ENCODE measurements around the gene AKR1A1. TPM values are rescaled to one million over a fixed set of nuclear protein-coding genes. Genes with fewer than 3 reads are reported as not detected.

Gene AKR1A1
- total RNA-seq, 1 donor from 2014 or later, result 154 TPM

GRCh38 chr1:45615885-45616284 lies 65.3 kb downstream of the AKR1A1 start:
- H3K4me1 Mint-ChIP-seq (ENCODE audit: low read depth), result no peaks in the 10 kb centered on the region
- H3K4me3 Mint-ChIP-seq (ENCODE audit: unreplicated experiment), result no peak overlapping the region
- H3K36me3 Mint-ChIP-seq (ENCODE audit: low read depth), result peaks cover 17% of the 10 kb centered on the region
- no peak for DNase-seq (ENCODE audit: low spot score)
- H3K9me3 Mint-ChIP-seq (ENCODE audit: low read depth), result no peaks in the 10 kb centered on the region
- no peak for TF ChIP-seq CTCF (IDR thresholded peaks at IDR 0.05)
- no peaks in the 10 kb centered on the region for H3K27me3 Mint-ChIP-seq (ENCODE audit: low read depth)
- H3K27ac Mint-ChIP-seq (ENCODE audit: unreplicated experiment), result no peak overlapping the region

- Mint-ChIP-seq H3K27me3 (ENCODE audit: low read depth) (no peaks in the 10 kb centered on the region), H3K27ac (ENCODE audit: unreplicated experiment) (no peak overlapping the region), H3K4me3 (ENCODE audit: unreplicated experiment) (no peak overlapping the region), H3K36me3 (ENCODE audit: low read depth) (peaks cover 17% of the 10 kb centered on the region), H3K9me3 (ENCODE audit: low read depth) (no peaks in the 10 kb centered on the region), H3K4me1 (ENCODE audit: low read depth) (no peaks in the 10 kb centered on the region)
- TF ChIP-seq CTCF (IDR thresholded peaks at IDR 0.05), result no peak
- no peak for DNase-seq (ENCODE audit: low spot score)
Measured at GRCh38 chr1:45617618-45618017, 67.0 kb downstream of the AKR1A1 start.

GRCh38 chr1:45619149-45619921 lies 68.7 kb downstream of the AKR1A1 start:
- no peaks in the 10 kb centered on the region for H3K27me3 Mint-ChIP-seq (ENCODE audit: low read depth)
- no peak for TF ChIP-seq CTCF (IDR thresholded peaks at IDR 0.05)
- no peak overlapping the region for H3K27ac Mint-ChIP-seq (ENCODE audit: unreplicated experiment)
- no peak for DNase-seq (ENCODE audit: low spot score)
- no peak overlapping the region for H3K4me3 Mint-ChIP-seq (ENCODE audit: unreplicated experiment)
- H3K4me1 Mint-ChIP-seq (ENCODE audit: low read depth), result no peaks in the 10 kb centered on the region
- H3K9me3 Mint-ChIP-seq (ENCODE audit: low read depth), result no peaks in the 10 kb centered on the region
- peaks cover 22% of the 10 kb centered on the region for H3K36me3 Mint-ChIP-seq (ENCODE audit: low read depth)

Other genes with a start within 250 kb of the AKR1A1 start
- gene HPDL, start 223.9 kb upstream of the AKR1A1 start, total RNA-seq, result 0.34 to 1.0 TPM (median 0.49 TPM) in 3 replicates
- 5.2 to 6.2 TPM (median 5.5 TPM) in 3 replicates for gene TOE1, start 210.7 kb upstream of the AKR1A1 start, total RNA-seq
- 12.1 to 20.6 TPM (median 12.8 TPM) in 3 replicates for gene MUTYH, start 210.4 kb upstream of the AKR1A1 start, total RNA-seq
- gene TESK2, start 59.7 kb upstream of the AKR1A1 start, total RNA-seq, result 1.3 to 2.7 TPM (median 1.6 TPM) in 3 replicates
- gene CCDC163, start 50.8 kb upstream of the AKR1A1 start, total RNA-seq, result 1.6 to 2.0 TPM (median 1.8 TPM) in 3 replicates
- gene MMACHC, start 50.5 kb upstream of the AKR1A1 start, total RNA-seq, result 4.6 to 8.9 TPM (median 5.9 TPM) in 3 replicates
- gene PRDX1, start 28.9 kb upstream of the AKR1A1 start, total RNA-seq, result 291 to 523 TPM (median 297 TPM) in 3 replicates
- gene NASP, start 33.2 kb downstream of the AKR1A1 start, total RNA-seq, result 38.9 to 76.9 TPM (median 42.3 TPM) in 3 replicates
- 0.90 to 2.8 TPM (median 0.90 TPM) in 3 replicates for gene CCDC17, start 73.2 kb downstream of the AKR1A1 start, total RNA-seq
- gene GPBP1L1, start 135.7 kb downstream of the AKR1A1 start, total RNA-seq, result 82.5 to 85.5 TPM (median 84.0 TPM) in 3 replicates
- gene TMEM69, start 137.4 kb downstream of the AKR1A1 start, total RNA-seq, result 11.8 to 17.2 TPM (median 15.1 TPM) in 3 replicates
- gene IPP, start 199.8 kb downstream of the AKR1A1 start, total RNA-seq, result 20.3 to 22.7 TPM (median 20.4 TPM) in 3 replicates